Right ventricle myocardium inferior (tissue), 1 donor: Measurements from ENCODE around the gene ATP10A. TPM values are rescaled to one million over a fixed set of nuclear protein-coding genes. Genes with fewer than 3 reads are reported as not detected.
A peak's percentile ranks its signal among the peaks of the same experiment; 100 is the strongest.

Source experiments
- ATAC-seq: fragments of 200-7000 bp; cut with Tn5 transposase; one replicate; pipeline ENCODE4 v1.9.1; 2020; ENCODE audit warnings: mild to moderate bottlenecking, moderate library complexity
- DNase-seq: peaks from one replicate; pipeline ENCODE4 v3.0.0; 2021; ENCODE audit errors: missing footprints
- intact Hi-C: fragments of 100-400 bp; cut with DNase I; formaldehyde crosslinking; loops from one replicate; pipeline ENCODE4 v1.11.0; 2022
- long read RNA-seq: library from polyadenylated mRNA; unstranded; transcript quantifications from one replicate; pipeline ENCODE4 v2.0.0, GENCODE V29; 2021
- total RNA-seq: library from RNA; stranded (reverse); fragmentation: NEBNext Ultra II Directional; extraction: Animal tissue kit (Norgen Biotek cat#: 25700); gene quantifications from one replicate; pipeline ENCODE4 v1.2.1, GENCODE V29; 2021
- donor health status: DM: no; HTN: yes; CAD: no; lungs with severe emphysema.

Gene ATP10A
- total RNA-seq, result 1.7 TPM
- long read RNA-seq, partial matches to known transcripts, result 1 of 3 reads
- long read RNA-seq, other reads (novel, unspliced or antisense), result 2 of 3 reads

GRCh38 chr15:25863111-25863967 is at the start of gene ATP10A:
ATP10A (minus strand) TSS chr15:25863327; CDS start chr15:25863096, 231 bp downstream.
- intact Hi-C loops, result no loop called here
- DNase-seq (peak; percentile 72), ATAC-seq (peak; percentile 42)

DNA sequence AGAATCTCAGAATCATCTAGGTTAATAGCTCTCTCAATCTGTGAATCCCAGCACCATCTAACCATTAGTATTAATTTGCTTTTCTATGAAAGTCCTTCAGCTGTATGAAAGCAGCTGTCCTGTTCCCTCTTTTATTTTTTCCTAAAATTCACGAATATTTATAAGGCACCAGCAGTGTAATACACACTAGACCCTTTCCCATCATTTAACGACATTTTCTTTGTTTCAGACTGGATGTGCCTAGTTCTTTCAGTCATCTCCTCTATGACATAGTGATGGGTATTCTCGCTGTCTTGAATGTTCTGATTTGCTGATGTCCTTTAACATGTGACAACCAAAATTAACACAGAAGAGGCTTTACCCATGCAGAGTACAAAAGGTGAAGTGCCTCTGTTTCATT is 48.9 kb upstream of the ATP10A start:
- no peak for DNase-seq
- no peak for ATAC-seq
- intact Hi-C loops, result no loop called here

DNA sequence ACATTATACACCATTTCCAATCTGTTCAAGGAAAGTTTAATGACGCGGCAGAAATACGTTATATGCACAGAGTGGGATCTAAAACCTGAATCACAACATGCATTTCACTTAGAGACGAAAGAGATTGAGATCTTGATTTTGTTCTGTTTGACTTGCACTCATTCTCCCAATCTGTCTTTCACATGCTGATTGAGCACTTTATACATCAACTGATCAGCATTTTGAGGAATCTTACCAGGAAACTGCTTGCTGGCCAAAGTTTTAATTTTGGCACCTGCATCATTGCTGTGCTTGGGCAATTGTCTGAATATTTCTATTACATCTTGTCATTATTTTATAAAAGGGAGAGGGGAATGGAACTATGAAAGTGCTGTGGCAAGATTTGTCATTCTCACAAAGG is 47.7 kb upstream of the ATP10A start:
- DNase-seq, result no peak
- ATAC-seq, result no peak
- intact Hi-C loops, result no loop called here

GRCh38 chr15:25909806-25910205 is 46.7 kb upstream of the ATP10A start:
- no peak for ATAC-seq
- intact Hi-C loops, result no loop called here

GRCh38 chr15:25909325-25909724 is 46.2 kb upstream of the ATP10A start:
- intact Hi-C loops, result no loop called here
- DNase-seq, result no peak
- ATAC-seq, result no peak

More at GRCh38 chr15:25909806-25910205, 46.7 kb upstream of the ATP10A start:
- no peak for DNase-seq

DNA sequence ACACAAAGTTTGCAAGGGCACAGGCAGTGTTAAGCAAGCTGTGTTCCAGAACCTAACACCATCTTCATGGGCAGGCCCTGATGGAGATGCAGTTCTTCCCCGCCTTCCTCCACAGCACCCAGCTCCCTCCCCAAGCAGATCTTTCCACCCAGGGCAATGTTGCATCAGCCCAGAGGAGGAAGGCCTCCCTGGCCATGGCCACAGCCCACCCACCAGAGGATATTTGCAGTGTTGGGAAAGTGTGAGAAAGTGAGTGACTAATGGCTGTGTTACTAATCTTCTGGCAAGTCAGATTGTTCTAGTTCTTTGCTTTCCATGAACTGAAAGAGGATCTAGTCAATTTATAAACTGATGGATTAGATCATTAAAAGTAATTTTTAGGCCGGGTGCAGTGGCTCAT is 42.0 kb upstream of the ATP10A start:
- intact Hi-C loops, result no loop called here
- ATAC-seq, result no peak
- no peak for DNase-seq

DNA sequence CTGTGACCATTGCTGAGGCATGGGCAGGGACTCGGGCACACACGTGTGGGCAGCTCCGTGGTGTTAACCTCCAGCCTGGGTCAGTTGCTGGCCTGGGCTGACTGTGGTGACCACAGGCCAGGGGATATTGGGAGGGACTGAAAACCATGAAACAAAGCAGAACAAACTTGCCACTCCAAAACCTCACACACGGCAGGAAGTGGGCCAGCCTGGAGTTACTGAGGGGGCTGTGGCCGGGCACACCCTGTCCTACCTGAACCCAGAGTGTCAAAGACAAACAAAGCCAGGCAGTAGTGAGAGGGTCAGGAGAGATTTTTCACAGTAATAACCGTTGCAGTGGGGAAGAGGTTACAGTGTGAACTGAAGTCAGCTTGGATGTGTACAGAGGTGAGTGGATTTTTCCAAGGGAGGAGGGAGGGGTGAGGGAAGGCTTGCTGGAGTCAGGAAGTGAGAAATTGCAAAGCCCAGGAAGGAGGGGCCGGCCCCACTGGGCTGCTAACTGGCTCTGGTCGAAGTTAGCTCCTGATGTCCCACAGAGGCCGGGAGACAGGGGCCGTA is 40.0 kb upstream of the ATP10A start:
- ATAC-seq, result no peak

GRCh38 chr15:25901811-25902605 is 38.9 kb upstream of the ATP10A start:
- DNase-seq (no peak), ATAC-seq (no peak)
- intact Hi-C loops, result no loop called here

More for the DNA sequence above, 40.0 kb upstream of the ATP10A start:
- no peak for DNase-seq
- intact Hi-C loops, result no loop called here

DNA sequence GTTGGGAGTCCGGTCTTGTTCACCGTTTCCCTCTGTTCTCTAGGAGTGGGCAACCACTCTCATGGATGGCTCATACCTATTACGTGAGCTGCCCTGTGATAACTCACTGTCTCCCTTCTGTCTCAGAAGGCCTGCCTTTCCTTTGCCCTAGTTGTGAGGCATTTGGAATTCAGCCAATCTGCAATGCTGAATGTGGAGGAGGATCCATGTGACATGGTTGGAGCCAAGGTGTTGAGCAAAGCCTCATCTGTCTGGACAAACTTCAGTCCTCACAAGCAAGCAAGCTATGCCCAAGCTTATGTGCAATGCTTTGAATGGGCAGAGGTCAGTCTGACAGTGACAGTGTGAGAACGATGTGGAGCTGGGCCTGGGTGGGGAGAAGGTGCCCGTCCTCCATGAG is 37.8 kb upstream of the ATP10A start:
- DNase-seq, result no peak
- intact Hi-C loops, result no loop called here
- peak; percentile 52 for ATAC-seq

DNA sequence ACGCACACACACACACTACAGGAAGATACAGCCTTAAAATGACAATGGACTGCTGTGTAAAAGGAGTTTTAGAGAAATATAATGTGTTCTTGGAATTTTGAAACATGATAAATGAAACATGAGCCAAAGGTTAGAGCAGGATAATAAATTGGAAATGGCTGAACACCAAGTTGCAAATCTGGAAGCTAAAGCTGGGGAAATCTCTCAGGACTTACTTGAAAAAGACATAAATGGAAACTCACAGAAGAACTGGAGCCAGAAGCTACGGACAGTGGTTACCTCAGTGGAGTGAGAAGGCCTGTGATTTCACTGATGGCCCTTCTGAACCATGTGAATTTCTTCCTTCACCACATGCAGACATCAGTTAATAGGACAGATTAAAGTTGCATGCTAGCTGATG is 37.3 kb upstream of the ATP10A start:
- ATAC-seq (no peak), DNase-seq (no peak)
- intact Hi-C loops, result no loop called here

- no peak for DNase-seq
- intact Hi-C loops, result no loop called here
These were observed 36.7 kb upstream of the ATP10A start for GRCh38 chr15:25899870-25900269.

DNA sequence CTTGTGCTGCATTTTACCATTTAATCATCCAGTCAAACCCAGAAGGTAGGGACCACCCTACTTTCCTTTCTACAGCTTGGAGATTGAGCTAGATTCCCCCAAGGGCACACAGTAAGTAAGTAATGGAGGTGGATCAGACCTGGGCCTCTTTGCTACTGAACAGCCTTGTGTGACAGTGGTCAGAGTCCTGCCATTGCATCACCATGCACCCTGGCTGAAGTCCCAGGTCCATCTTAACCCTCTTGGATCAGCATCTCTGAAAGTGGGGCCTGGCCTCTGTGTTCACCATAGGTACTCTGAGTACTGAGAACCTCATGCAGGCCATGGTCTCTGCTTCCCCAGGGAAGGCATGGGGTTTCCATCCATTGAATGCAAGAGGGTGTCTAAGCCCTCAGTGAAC is 34.5 kb upstream of the ATP10A start:
- DNase-seq (no peak), ATAC-seq (no peak)
- intact Hi-C loops, result no loop called here

More at GRCh38 chr15:25899870-25900269, 36.7 kb upstream of the ATP10A start:
- ATAC-seq, result no peak

- ATAC-seq (no peak), DNase-seq (no peak)
- intact Hi-C loops, result no loop called here
These were observed 31.3 kb upstream of the ATP10A start for GRCh38 chr15:25894371-25894902.

GRCh38 chr15:25893596-25893995 is 30.5 kb upstream of the ATP10A start:
- DNase-seq (no peak), ATAC-seq (no peak)
- intact Hi-C loops, result no loop called here

- ATAC-seq, result no peak
- DNase-seq, result no peak
- intact Hi-C loops, result no loop called here
These were observed 29.0 kb upstream of the ATP10A start for GRCh38 chr15:25892126-25892525.

GRCh38 chr15:25891081-25891480 is 28.0 kb upstream of the ATP10A start:
- intact Hi-C loops, result no loop called here
- no peak for DNase-seq
- ATAC-seq, result no peak

DNA sequence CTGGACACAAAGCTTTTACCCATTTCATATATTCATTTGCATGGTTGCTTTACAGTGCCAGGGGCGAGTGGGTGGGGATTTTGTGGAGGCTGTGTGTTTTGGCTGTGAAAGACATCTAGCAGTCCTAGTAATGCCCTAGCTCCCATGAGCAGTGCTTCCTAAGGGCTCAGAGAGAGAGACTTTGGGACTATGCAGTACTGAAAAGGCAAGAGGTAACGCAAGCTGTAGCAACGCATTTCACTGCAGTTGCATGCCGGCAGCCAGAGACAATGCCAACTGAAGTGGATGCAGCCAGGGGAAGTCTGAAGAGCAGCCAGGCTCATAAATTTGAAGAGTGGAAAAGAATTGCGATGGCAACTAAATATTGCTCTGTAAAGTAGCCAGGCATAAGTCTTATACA is 27.4 kb upstream of the ATP10A start:
- intact Hi-C loops, result no loop called here
- no peak for DNase-seq
- no peak for ATAC-seq

- DNase-seq, result no peak
- ATAC-seq, result no peak
- intact Hi-C loops, result no loop called here
These were observed 24.7 kb upstream of the ATP10A start for GRCh38 chr15:25887870-25888269.

- DNase-seq, result no peak
- intact Hi-C loops, result no loop called here
- ATAC-seq, result peak; percentile 59
These were observed 23.5 kb upstream of the ATP10A start for GRCh38 chr15:25886498-25887140.
